GM12873 (cell line): ENCODE data around the gene PHAF1.

Experiments
- TF ChIP-seq, protein P1 (sequence below): IDR thresholded peaks from 2 replicates; pipeline ENCODE4 v1.5.1; 2012; ENCODE audit warnings: low read depth, mild to moderate bottlenecking, moderate library complexity, low read length, control low read depth; ENCODE audit not compliant: insufficient read depth; ENCODE audit errors: missing control alignments

PHAF1 gene

DNA sequence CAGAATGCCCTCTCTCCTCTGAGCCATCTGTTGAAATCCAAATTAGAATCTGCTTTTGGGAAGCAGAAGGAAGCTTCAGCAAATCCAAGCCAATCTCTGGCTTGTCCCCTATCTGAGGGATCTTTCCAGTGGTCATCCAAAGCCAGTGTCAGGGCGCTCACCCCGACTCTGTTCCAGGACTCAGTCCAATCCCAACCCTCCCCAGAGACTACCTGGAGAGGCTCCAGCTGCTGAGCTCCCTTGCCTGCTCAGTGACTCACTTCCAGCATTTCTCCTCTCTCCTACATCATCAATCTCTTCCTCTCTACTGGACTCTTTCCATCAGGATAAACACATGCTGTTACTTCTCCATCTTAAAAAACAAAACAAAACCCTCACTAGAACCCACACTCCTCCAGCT, 71.6 kb downstream of the PHAF1 start:
- TF ChIP-seq, protein P1, sequence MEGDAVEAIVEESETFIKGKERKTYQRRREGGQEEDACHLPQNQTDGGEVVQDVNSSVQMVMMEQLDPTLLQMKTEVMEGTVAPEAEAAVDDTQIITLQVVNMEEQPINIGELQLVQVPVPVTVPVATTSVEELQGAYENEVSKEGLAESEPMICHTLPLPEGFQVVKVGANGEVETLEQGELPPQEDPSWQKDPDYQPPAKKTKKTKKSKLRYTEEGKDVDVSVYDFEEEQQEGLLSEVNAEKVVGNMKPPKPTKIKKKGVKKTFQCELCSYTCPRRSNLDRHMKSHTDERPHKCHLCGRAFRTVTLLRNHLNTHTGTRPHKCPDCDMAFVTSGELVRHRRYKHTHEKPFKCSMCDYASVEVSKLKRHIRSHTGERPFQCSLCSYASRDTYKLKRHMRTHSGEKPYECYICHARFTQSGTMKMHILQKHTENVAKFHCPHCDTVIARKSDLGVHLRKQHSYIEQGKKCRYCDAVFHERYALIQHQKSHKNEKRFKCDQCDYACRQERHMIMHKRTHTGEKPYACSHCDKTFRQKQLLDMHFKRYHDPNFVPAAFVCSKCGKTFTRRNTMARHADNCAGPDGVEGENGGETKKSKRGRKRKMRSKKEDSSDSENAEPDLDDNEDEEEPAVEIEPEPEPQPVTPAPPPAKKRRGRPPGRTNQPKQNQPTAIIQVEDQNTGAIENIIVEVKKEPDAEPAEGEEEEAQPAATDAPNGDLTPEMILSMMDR = no peak

DNA sequence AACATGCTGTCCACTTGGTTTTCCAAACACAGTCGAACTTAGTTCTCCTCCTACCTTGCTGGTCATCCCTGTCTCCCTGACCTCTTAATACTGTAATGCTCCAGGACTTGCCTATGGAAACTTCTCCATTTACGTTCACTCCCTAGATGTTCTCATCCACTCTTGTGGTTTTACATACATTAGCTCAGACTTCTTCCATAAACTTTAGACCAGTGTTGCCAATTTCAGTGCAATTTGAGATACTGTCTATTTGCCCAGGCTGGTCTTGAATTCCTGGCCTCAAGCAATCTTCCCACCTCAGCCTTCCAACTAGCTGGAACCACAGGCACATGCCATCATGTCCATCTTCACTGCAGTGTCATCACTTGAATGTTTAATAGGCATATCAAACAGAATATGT, 72.5 kb downstream of the PHAF1 start:
- TF ChIP-seq, protein P1 = no peak

DNA sequence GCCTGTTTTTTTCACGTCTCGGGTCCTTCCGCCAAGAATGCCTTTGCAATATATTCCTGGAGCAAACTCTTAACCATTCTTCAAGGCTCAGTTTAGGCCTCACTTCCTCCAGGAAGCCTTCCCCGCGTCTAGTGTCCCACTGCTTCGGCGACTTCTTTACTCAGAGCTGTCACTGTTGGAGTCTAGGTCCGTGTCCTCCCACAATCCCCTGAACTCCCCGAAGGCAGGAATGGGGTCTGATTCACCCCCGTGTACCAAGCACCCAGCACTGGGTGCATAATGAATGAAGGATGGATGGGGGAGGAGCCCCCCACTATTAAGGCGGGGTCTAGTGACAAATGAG, 73.5 kb downstream of the PHAF1 start:
- TF ChIP-seq, protein P1 = no peak

DNA sequence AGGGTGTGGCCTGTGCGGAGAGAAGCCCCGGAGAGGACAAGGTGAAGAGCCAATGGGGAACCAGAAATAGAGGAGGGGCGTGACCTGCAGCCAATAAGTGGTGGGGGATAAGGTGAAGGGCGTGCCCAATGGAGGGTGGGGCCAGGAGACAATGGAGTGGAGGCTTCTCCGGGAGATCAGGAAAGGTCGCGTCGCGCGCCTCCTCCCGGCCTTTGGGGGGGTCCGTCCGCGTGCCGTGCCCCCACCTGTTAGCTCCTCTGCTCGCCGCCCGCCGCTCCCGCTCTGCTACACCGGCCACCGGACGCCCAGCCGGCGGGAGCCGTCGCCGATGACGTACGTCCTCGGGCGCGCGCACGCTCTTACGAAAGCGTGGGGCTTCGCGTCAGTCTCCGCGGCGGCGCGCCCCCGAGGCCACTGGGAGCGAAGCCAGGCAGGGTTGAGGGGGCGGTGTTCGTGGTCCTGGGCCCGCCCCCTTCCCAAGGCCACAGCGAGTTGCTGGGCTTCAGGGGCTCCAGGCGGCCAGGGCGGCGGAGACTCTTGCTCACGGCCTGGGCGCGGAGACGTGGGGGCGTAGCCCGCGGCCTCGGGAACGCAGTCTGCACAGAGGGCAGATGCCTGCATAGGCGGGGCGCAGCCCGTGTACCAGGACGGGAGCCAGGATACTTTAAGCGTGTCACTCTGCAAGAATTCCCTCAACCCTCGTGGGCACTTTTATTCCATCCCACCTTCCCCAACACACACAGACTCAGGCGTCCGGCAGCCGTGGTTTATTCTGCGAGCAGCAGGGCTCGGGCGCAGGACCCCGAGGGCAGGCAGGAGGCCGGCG, 74.1 kb downstream of the PHAF1 start, which contains the start of gene MATCAP1:
MATCAP1 (minus strand) TSS at position 337 of the 826 bp plus-strand sequence. CDS start 3,353 bp downstream, outside the sequence.
- TF ChIP-seq, protein P1 = no peak

DNA sequence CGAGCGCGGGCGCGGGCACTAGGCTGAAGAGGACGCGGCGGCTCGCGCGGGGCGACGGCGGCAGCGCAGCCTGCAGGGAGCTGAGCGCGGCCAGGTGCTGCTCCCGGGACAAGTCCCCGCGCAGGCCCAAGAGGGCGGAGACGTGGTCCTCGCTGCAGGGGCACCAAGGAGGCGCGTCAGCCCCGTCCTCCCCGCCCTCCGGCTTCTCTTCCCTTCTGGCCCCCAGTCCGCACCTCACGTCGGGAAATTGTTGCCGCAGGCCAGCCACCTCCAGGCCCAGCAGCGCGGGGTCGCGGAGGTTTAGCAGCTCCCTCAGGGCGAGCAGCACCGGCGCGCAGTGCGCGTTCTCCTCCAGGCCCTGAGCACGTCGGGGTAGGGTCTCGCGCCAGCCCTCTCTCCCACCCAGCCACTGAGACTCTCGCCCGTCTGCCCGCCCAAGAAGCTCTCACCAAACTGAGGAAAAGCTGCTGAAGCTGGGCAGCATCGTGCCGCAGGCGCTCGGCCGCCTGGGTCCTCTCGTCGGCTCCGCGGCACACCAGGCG, 74.8 kb downstream of the PHAF1 start:
- TF ChIP-seq, protein P1 = no peak

DNA sequence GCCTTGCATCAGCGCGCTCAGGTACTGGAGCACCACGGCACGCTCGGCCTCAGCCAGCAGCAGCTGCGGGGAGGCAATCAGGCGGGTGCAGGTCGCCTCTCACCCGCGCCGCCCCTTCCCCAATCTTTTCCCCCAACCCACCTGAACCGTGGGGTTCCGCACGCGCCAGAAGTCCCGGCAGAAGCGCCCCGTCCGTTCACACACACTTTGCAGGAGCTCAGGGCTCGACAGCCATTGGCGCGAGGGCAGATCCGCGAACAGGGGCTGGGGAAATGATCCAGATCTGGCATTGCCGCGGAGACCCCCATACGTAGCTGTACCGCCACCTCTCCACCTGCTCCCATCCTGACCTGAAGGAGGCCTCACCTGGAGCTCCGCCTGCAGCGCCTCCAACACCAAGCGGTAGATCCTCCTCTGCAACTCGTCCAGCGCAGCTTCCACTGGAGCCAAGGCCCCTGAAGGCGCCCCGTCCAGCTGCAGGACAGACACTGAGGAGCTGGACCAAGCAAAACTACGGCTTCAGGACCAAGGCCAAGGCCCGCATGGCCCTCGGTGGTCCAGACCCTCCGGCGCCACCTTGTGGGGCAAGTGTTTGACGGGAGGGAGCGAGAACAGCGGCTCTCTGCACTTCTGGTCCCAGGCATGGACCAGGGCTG, 75.4 kb downstream of the PHAF1 start:
- TF ChIP-seq, protein P1 = peak; percentile 90

DNA sequence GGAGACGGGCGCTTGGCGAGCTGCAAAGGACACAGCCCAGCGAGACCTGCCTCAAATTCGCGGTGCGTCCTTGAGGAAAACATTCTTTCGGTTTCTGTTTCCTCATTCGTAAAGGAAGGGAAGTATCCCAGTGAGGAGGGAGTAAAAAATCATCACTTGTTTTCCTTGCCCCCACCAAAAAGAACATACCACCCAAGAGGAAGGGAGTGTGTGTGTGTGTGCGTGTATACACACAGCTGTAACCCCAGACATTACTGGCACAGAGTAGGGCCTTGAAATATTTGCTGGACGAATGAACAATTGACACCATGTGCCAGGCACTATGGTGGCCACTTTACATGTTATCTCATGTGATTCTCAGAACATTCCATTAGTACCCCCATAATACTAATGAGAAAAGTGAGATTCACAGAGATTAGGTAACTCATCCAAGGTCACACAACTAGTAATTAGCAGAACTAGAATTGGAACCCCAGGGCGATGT, 76.0 kb downstream of the PHAF1 start:
- TF ChIP-seq, protein P1 = no peak
